ENCODE results near the gene ZBTB8A. TPM values are rescaled to one million over a fixed set of nuclear protein-coding genes. Genes with fewer than 3 reads are reported as not detected.

Gene ZBTB8A
- total RNA-seq, 1 donor from 2014 or later, result 12.0 TPM

DNA sequence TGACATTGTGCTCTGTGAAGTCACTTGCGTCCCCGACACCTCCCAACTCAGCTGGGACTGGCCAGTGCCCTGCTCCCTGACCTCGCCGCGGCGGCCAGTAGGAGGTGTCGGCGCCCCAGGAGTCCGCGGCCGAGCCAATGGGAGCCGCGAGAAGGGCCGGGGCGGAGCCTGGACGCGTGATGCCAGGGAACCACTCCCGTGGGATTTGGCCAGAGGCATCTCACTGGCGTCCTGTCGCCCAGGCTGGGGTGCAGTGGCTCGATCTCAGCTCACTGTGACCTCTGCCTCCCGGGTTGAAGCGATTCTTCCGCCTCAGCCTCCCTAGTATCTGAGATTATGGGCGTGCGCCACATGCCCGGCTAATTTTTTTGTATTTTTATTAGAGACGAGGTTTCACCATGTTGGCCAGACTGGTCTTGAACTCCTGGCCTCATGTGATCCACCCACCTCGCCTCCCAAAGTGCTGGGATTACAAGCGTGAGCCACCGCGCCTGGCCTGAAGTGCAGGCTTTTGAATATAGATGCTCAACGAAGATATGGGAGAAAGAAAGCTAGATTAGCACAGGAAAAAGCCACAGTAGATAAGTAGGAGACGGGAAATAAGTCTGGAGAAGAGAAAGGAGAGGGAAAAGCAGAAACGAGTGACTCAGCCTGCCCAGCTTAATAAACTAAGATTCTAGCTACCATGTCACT lies 73.1 kb downstream of the ZBTB8A start:
- no peaks in the 10 kb centered on the region for H3K4me1 Mint-ChIP-seq (ENCODE audit: low read depth, unreplicated experiment)
- TF ChIP-seq, protein P1, sequence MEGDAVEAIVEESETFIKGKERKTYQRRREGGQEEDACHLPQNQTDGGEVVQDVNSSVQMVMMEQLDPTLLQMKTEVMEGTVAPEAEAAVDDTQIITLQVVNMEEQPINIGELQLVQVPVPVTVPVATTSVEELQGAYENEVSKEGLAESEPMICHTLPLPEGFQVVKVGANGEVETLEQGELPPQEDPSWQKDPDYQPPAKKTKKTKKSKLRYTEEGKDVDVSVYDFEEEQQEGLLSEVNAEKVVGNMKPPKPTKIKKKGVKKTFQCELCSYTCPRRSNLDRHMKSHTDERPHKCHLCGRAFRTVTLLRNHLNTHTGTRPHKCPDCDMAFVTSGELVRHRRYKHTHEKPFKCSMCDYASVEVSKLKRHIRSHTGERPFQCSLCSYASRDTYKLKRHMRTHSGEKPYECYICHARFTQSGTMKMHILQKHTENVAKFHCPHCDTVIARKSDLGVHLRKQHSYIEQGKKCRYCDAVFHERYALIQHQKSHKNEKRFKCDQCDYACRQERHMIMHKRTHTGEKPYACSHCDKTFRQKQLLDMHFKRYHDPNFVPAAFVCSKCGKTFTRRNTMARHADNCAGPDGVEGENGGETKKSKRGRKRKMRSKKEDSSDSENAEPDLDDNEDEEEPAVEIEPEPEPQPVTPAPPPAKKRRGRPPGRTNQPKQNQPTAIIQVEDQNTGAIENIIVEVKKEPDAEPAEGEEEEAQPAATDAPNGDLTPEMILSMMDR (IDR thresholded peaks at IDR 0.05; ENCODE audit: partially characterized antibody, unreplicated experiment), result peak; percentile 44
- H3K27me3 Mint-ChIP-seq (ENCODE audit: unreplicated experiment), result no peaks in the 10 kb centered on the region
- H3K9me3 Mint-ChIP-seq (ENCODE audit: unreplicated experiment), result no peaks in the 10 kb centered on the region
- H3K27ac Mint-ChIP-seq (ENCODE audit: unreplicated experiment), result no peak overlapping the region
- no peaks in the 10 kb centered on the region for H3K36me3 Mint-ChIP-seq (ENCODE audit: unreplicated experiment)
- H3K4me3 Mint-ChIP-seq (ENCODE audit: unreplicated experiment), result peak overlapping the region; percentile 82
- DNase-seq, result peak; percentile 90

DNA sequence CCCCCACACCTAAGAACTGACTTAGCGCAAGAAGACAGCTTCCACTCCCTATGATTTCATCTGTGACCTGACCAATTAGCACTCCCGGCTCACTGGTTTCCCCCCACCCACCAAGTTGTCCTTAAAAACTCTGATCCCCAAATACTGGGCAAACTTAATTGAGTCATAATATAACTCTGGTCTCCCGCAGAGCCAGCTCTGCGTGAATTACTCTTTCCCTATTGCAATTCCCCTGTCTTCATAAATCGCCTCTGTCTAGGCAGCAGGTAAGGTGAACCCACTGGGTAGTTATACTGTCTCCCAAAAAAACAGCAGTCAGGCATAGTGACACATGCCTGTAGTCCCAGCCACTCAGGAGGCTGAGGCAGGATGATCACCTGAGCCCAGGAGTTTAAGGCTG lies 74.2 kb downstream of the ZBTB8A start:
- DNase-seq, result no peak
- H3K36me3 Mint-ChIP-seq (ENCODE audit: unreplicated experiment), result no peaks in the 10 kb centered on the region
- H3K9me3 Mint-ChIP-seq (ENCODE audit: unreplicated experiment), result no peaks in the 10 kb centered on the region
- H3K27me3 Mint-ChIP-seq (ENCODE audit: unreplicated experiment), result no peaks in the 10 kb centered on the region
- no peak overlapping the region for H3K4me3 Mint-ChIP-seq (ENCODE audit: unreplicated experiment)
- TF ChIP-seq, protein P1 (IDR thresholded peaks at IDR 0.05; ENCODE audit: partially characterized antibody, unreplicated experiment), result no peak
- H3K27ac Mint-ChIP-seq (ENCODE audit: unreplicated experiment), result no peak overlapping the region
- no peaks in the 10 kb centered on the region for H3K4me1 Mint-ChIP-seq (ENCODE audit: low read depth, unreplicated experiment)

DNA sequence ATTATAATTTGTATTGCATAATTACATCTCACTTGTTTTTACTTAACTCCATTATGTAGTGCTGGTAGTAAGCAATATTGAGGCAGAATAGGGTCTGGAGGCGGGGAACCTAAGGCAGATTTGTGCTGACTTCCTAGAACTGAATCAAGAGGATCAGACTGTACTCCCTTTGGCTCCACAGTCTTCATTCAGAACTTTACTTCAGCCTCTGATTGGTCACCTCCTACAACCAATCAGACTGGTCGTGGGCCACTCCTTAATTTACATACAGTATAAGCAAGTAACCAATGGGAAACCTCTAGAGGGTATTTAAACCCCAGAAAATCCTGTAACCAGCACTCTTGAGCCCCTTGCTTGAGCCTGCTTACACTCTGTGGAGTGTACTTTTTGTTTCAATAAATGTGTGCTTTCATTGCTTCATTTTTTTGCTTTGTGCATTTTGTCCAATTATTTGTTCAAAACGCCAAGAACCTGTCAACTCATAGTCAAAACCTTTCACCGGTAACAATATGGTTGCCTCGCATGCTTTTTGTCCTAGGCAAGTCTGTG lies 79.5 kb downstream of the ZBTB8A start:
- Mint-ChIP-seq H3K9me3 (ENCODE audit: unreplicated experiment) (no peaks in the 10 kb centered on the region), H3K4me1 (ENCODE audit: low read depth, unreplicated experiment) (no peaks in the 10 kb centered on the region), H3K27me3 (ENCODE audit: unreplicated experiment) (peaks cover 3% of the 10 kb centered on the region), H3K36me3 (ENCODE audit: unreplicated experiment) (no peaks in the 10 kb centered on the region), H3K4me3 (ENCODE audit: unreplicated experiment) (no peak overlapping the region), H3K27ac (ENCODE audit: unreplicated experiment) (no peak overlapping the region)
- DNase-seq, result no peak
- TF ChIP-seq, protein P1 (IDR thresholded peaks at IDR 0.05; ENCODE audit: partially characterized antibody, unreplicated experiment), result no peak

DNA sequence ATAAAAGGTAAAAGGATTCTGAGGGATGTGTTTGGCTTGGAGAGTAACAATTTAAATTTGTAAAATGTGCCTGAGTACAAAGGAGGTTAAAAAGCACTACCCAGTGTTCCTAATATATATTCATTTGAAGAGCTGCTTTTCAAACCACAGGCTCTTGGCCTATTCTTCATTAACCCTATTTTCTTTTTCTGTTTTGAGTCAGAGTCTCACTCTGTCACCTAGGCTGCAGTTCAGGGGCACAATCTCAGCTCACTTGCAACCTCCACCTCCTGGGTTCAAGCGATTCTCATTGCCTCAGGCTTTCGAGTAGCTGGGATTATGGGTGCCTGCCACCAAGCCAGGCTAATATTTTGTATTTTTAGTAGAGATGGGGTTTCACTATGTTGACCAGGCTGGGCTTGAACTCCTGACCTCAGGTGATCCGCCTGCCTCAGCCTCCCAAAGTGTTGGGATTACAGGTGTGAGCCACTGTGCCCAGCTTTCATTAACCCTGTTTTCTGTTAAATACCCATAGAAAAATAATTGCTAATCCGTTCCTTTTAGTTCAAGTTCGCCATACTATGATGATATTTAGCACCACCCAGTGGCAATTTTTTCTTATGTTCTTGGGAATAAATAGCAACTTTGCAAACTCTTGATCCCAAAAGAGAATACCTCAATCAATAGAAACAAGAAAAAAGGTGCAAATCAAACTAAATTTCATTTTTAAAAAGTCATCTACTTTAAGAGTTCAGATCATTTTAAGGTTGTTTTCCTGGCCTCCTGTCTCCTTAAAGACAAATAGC lies 80.7 kb downstream of the ZBTB8A start:
- no peaks in the 10 kb centered on the region for H3K4me1 Mint-ChIP-seq (ENCODE audit: low read depth, unreplicated experiment)
- no peak for DNase-seq
- no peaks in the 10 kb centered on the region for H3K9me3 Mint-ChIP-seq (ENCODE audit: unreplicated experiment)

More for the DNA sequence above, 80.7 kb downstream of the ZBTB8A start:
- H3K4me3 Mint-ChIP-seq (ENCODE audit: unreplicated experiment), result no peak overlapping the region
- no peak overlapping the region for H3K27ac Mint-ChIP-seq (ENCODE audit: unreplicated experiment)
- TF ChIP-seq, protein P1 (IDR thresholded peaks at IDR 0.05; ENCODE audit: partially characterized antibody, unreplicated experiment), result no peak
- peaks cover 3% of the 10 kb centered on the region for H3K27me3 Mint-ChIP-seq (ENCODE audit: unreplicated experiment)
- no peaks in the 10 kb centered on the region for H3K36me3 Mint-ChIP-seq (ENCODE audit: unreplicated experiment)
